IMR-90 (cell line): Measurements from ENCODE around the gene AHNAK. TPM values are rescaled to one million over a fixed set of nuclear protein-coding genes. Genes with fewer than 3 reads are reported as not detected.
A peak's percentile ranks its signal among the peaks of the same experiment; 100 is the strongest.

Experiments
- ATAC-seq: fragments of 200-7000 bp; cut with Tn5 transposase; 2 replicates; pipeline ENCODE4 v1.9.1; 2020; ENCODE audit warnings: low read depth, mild to moderate bottlenecking, moderate library complexity
- BruUV-seq: library from RNA; stranded (reverse); fragments of 400-500 nt; replicated peaks from 2 replicates; lab custom pipeline; 2021; lab: Mats Ljungman, UMichigan
- CTCF ChIA-PET: fragments of 300-600 bp; formaldehyde crosslinking; extraction: SDS; loops from one replicate; lab custom pipeline; 2021; ENCODE audit warnings: antibody characterized with exemption; lab: Yijun Ruan, JAX
- POLR2A ChIA-PET: fragments of 300-600 bp; sonication (Branson Sonifier 250); formaldehyde crosslinking; loops from one replicate; lab custom pipeline; 2022; ENCODE audit warnings: antibody characterized with exemption; ENCODE audit not compliant: unreplicated experiment; lab: Charles Lee
- DNase-seq: peaks from one replicate; pipeline ENCODE4 v3.0.0; 2013
- H2AFZ ChIP-seq: replicated peaks from 2 replicates; pipeline ENCODE3; 2013; ENCODE audit warnings: low read length, mild to moderate bottlenecking; ENCODE audit not compliant: poor library complexity
- H2AK5ac ChIP-seq: 2 replicates; pipeline ENCODE4 v1.6.1; 2013; ENCODE audit warnings: low read depth, low read length, inconsistent platforms
- H2AK9ac ChIP-seq: replicated peaks from 2 replicates; pipeline ENCODE3; 2013; ENCODE audit warnings: mild to moderate bottlenecking, low read depth, low read length, moderate library complexity; ENCODE audit not compliant: poor library complexity
- H2BK120ac ChIP-seq: 2 replicates; pipeline ENCODE4 v1.6.1; 2013; ENCODE audit warnings: low read depth, low read length, inconsistent platforms
- H2BK15ac ChIP-seq: 3 replicates; pipeline ENCODE4 v1.6.1; 2013; ENCODE audit warnings: low read depth, low read length, inconsistent platforms
- H2BK20ac ChIP-seq: 2 replicates; pipeline ENCODE4 v1.6.1; 2013; ENCODE audit warnings: low read depth, mild to moderate bottlenecking, inconsistent platforms, low read length, moderate library complexity
- H2BK5ac ChIP-seq: 2 replicates; pipeline ENCODE4 v1.6.1; 2013; ENCODE audit warnings: mild to moderate bottlenecking, low read depth, low read length, inconsistent platforms; ENCODE audit not compliant: poor library complexity, severe bottlenecking
- H3K14ac ChIP-seq: replicated peaks from 2 replicates; pipeline ENCODE4 v1.6.1; 2013; ENCODE audit warnings: low read depth, low read length, inconsistent platforms
- H3K18ac ChIP-seq: 2 replicates; pipeline ENCODE4 v1.6.1; 2013; ENCODE audit warnings: low read depth, low read length, control low read depth
- H3K23ac ChIP-seq: 2 replicates; pipeline ENCODE4 v1.6.1; 2013; ENCODE audit warnings: low read depth, low read length, inconsistent platforms
- H3K27ac ChIP-seq: 2 replicates; pipeline ENCODE4 v1.5.1; 2013; ENCODE audit warnings: mild to moderate bottlenecking, control low read depth, low read length; ENCODE audit not compliant: insufficient read depth
- H3K27me3 ChIP-seq: 2 replicates; pipeline ENCODE4 v1.6.1; 2013; ENCODE audit warnings: low read length; ENCODE audit not compliant: control insufficient read depth, insufficient read depth
- H3K36me3 ChIP-seq: 2 replicates; pipeline ENCODE4 v1.6.1; 2013; ENCODE audit warnings: low read length, mixed read lengths; ENCODE audit not compliant: control insufficient read depth, insufficient read depth
- H3K4ac ChIP-seq: 2 replicates; pipeline ENCODE4 v1.6.1; 2013; ENCODE audit warnings: low read depth, low read length, inconsistent platforms
- H3K4me1 ChIP-seq: 2 replicates; pipeline ENCODE4 v1.6.1; 2013; ENCODE audit warnings: low read length, mixed read lengths; ENCODE audit not compliant: control insufficient read depth, insufficient read depth
- H3K4me2 ChIP-seq: 2 replicates; pipeline ENCODE4 v1.6.1; 2013; ENCODE audit warnings: low read depth, mild to moderate bottlenecking, control low read depth, low read length, moderate library complexity
- H3K4me3 ChIP-seq: 2 replicates; pipeline ENCODE4 v1.5.1; 2013; ENCODE audit warnings: low read depth, mild to moderate bottlenecking, control low read depth, low read length, moderate library complexity; ENCODE audit not compliant: insufficient read depth
- H3K56ac ChIP-seq: 2 replicates; pipeline ENCODE4 v1.6.1; 2013; ENCODE audit warnings: low read length, inconsistent platforms; ENCODE audit not compliant: insufficient read depth; ENCODE audit errors: extremely low read depth
- H3K79me1 ChIP-seq, 2 experiments: 2 replicates each; pipeline ENCODE4 v1.6.1; 2013; ENCODE audit warnings: low read length in 2 of 2, inconsistent platforms in 1 of 2, low read depth in 1 of 2
- H3K9ac ChIP-seq: 2 replicates; pipeline ENCODE4 v1.6.1; 2013; ENCODE audit warnings: low read depth, low read length, control low read depth
- H3K9me1 ChIP-seq: 2 replicates; pipeline ENCODE4 v1.6.1; 2013; ENCODE audit warnings: low read length, inconsistent platforms; ENCODE audit not compliant: insufficient read depth
- H3K9me3 ChIP-seq: 2 replicates; pipeline ENCODE4 v1.6.1; 2013; ENCODE audit warnings: low read length; ENCODE audit not compliant: control insufficient read depth, insufficient read depth
- H4K20me1 ChIP-seq: 2 replicates; pipeline ENCODE4 v1.6.1; 2013; ENCODE audit warnings: low read length, inconsistent platforms; ENCODE audit not compliant: insufficient read depth
- H4K5ac ChIP-seq: 2 replicates; pipeline ENCODE4 v1.6.1; 2013; ENCODE audit warnings: mild to moderate bottlenecking, low read depth, low read length, control low read depth
- H4K8ac ChIP-seq, 2 experiments: 2 replicates each; pipeline ENCODE4 v1.6.1; 2013; ENCODE audit warnings: low read depth in 2 of 2, low read length in 2 of 2, control low read depth in 1 of 2, inconsistent platforms in 1 of 2
- H4K91ac ChIP-seq: 2 replicates; pipeline ENCODE4 v1.6.1; 2013; ENCODE audit warnings: low read depth, low read length, inconsistent platforms; ENCODE audit not compliant: insufficient read depth
- CEBPB ChIP-seq: IDR thresholded peaks from 2 replicates; pipeline ENCODE4 v1.6.1; 2012; ENCODE audit warnings: low read depth, low read length, improper control_type of control experiment
- CHD1 ChIP-seq: IDR thresholded peaks from 2 replicates; pipeline ENCODE4 v1.6.1; 2012; ENCODE audit warnings: low read depth, low read length, improper control_type of control experiment
- FOS ChIP-seq: fragments of 150-350 bp; IDR thresholded peaks from 2 replicates; pipeline ENCODE4 v1.6.1; 2016; ENCODE audit warnings: low read depth, low read length
- MAFK ChIP-seq: IDR thresholded peaks from 2 replicates; pipeline ENCODE4 v1.6.1; 2012; ENCODE audit warnings: low read depth, low read length, improper control_type of control experiment
- MAZ ChIP-seq: IDR thresholded peaks from 2 replicates; pipeline ENCODE4 v1.6.1; 2012; ENCODE audit warnings: low read depth, mild to moderate bottlenecking, low read length, improper control_type of control experiment, moderate library complexity, borderline replicate concordance
- POLR2A ChIP-seq: IDR thresholded peaks from 2 replicates; pipeline ENCODE4 v1.6.1; 2012; ENCODE audit warnings: mild to moderate bottlenecking, low read depth, low read length
- RAD21 ChIP-seq: IDR thresholded peaks from 2 replicates; pipeline ENCODE4 v1.6.1; 2012; ENCODE audit warnings: low read length, improper control_type of control experiment
- RCOR1 ChIP-seq: IDR thresholded peaks from 2 replicates; pipeline ENCODE4 v1.6.1; 2012; ENCODE audit warnings: mild to moderate bottlenecking, low read length, improper control_type of control experiment; ENCODE audit not compliant: insufficient replicate concordance
- RFX5 ChIP-seq: IDR thresholded peaks from 2 replicates; pipeline ENCODE4 v1.8.0; 2012; ENCODE audit warnings: low read depth, mild to moderate bottlenecking, low read length, moderate library complexity
- SMC3 ChIP-seq: fragments of 150-350 bp; IDR thresholded peaks from 2 replicates; pipeline ENCODE4 v1.6.1; 2016; ENCODE audit warnings: low read depth, mild to moderate bottlenecking, antibody characterized with exemption, low read length, moderate library complexity
- WGBS, 2 experiments: methylation state at CpG; one replicate each; pipeline versions ENCODE4 v1.1.5 to v1.1.7; 2013; ENCODE audit warnings: missing lambda C conversion rate in 2 of 2; ENCODE audit not compliant: insufficient read length in 1 of 2; ENCODE audit errors: extremely low coverage in 2 of 2; 5-methylcytosine and 5-hydroxymethylcytosine counted together
- dilution Hi-C: fragments of 300-500 bp; cut with HindIII; formaldehyde crosslinking; loops from one replicate; pipeline ENCODE4 v1.14.3; 2018; ENCODE audit warnings: low sequenced_read_pairs; ENCODE audit not compliant: unreplicated experiment
- in situ Hi-C: fragments of 300-500 bp; cut with MboI; formaldehyde crosslinking; loops from 3 replicates; pipeline ENCODE4 v1.14.3; 2019; ENCODE audit warnings: low sequenced_read_pairs, inconsistent platforms, mixed read lengths
- intact Hi-C: fragments of 100-400 bp; cut with micrococcal nuclease; formaldehyde crosslinking; loops from 2 replicates; pipeline ENCODE4 v1.10.0; 2022
- polyA plus RNA-seq, 3 experiments: library from polyadenylated mRNA; depleted of rRNA; stranded (reverse); fragments of >200 nt; gene quantifications; 2 replicates each; pipeline ENCODE4 v1.2.3, GENCODE V29; 2012; ENCODE audit warnings: low replicate concordance in 1 of 3
- total RNA-seq: library from RNA; depleted of rRNA; stranded (reverse); fragments of >200 nt; gene quantifications from 2 replicates; pipeline ENCODE4 v1.2.3, GENCODE V29; 2012
- TF ChIP-seq, protein P1 (sequence below): conservative IDR thresholded peaks from 2 replicates; pipeline ENCODE4 v1.5.1; 2012; ENCODE audit warnings: mild to moderate bottlenecking, low read depth, low read length, improper control_type of control experiment
- TF ChIP-seq, protein P2 (sequence below): fragments of 150-350 bp; IDR thresholded peaks from 2 replicates; pipeline ENCODE4 v1.6.1; 2016; ENCODE audit warnings: low read depth, mild to moderate bottlenecking, low read length, moderate library complexity, borderline replicate concordance

The AHNAK gene
- total and polyA plus RNA-seq, 2 of the 4 experiments (the other 2 are of a cell fraction), result 95.1 to 695 TPM

DNA sequence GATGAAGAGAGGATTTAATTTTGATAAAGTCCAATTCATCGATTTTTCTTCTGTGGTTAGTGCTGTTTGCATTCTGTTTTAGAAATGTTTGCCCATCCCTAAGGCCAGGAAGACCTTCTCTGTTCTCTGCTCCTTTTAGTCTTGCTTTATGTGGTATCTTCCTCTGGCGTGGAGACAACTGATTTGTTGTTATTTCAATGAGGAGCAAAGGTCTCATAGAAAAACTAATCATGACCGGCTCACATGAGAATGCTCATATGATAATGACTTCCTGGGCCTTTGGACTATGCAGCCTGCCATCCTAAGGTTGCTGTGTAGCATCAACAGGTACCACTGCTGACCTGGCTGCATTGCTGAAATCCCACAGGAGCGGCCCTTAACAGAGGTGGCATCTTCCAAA is 108.0 kb downstream of the AHNAK start:
- BruUV-seq, result no TSS peak
- H3K36me3 ChIP-seq, result no peaks in the 10 kb centered on the region
- intact Hi-C loops, result no loop called here

More for the DNA sequence above, 108.0 kb downstream of the AHNAK start:
- H3K4me1 ChIP-seq, result peaks cover 14% of the 10 kb centered on the region
- H2AK9ac ChIP-seq, result no peak overlapping the region
- H3K9me1 ChIP-seq, result peaks cover 16% of the 10 kb centered on the region
- no peak overlapping the region for H2AFZ ChIP-seq
- no peak overlapping the region for H3K4me2 ChIP-seq
- in situ Hi-C loops, result no loop called here
- ATAC-seq (no peak), DNase-seq (no peak)
- H3K79me1 ChIP-seq, result peaks cover 0 to 15% of the 10 kb centered on the region in 2 experiments; a peak in 3 of 4 replicates
- no peaks in the 10 kb centered on the region for H3K9me3 ChIP-seq
- WGBS, 2 experiments, result no CpG with 5 or more reads among the region's 4 CpGs
- dilution Hi-C loops, result no loop called here
- H2BK20ac ChIP-seq, result no peak overlapping the region
- H3K27me3 ChIP-seq, result no peaks in the 10 kb centered on the region
- no peak overlapping the region for H3K14ac ChIP-seq
- H2AK5ac ChIP-seq, result no peak overlapping the region
- H4K20me1 ChIP-seq, result no peaks in the 10 kb centered on the region
- no peak overlapping the region for H3K4ac ChIP-seq
- POLR2A ChIA-PET, result no interaction called here
- H4K91ac ChIP-seq, result no peak overlapping the region
- peak overlapping the region; percentile 21; the same call in 1 of the 3 replicates for H2BK15ac ChIP-seq
- no peak overlapping the region for H3K18ac ChIP-seq
- no peak overlapping the region for H3K27ac ChIP-seq
- peak overlapping the region; percentile 3; the same call in 1 of the 2 replicates for H2BK120ac ChIP-seq
- no peak overlapping the region for H4K8ac ChIP-seq
- H3K56ac ChIP-seq, result no peak overlapping the region
- TF ChIP-seq RCOR1 (no peak), MAFK (no peak), POLR2A (no peak), SMC3 (no peak), RFX5 (no peak), CEBPB (no peak), FOS (no peak), RAD21 (no peak), CHD1 (no peak), MAZ (no peak)
- TF ChIP-seq, protein P1, sequence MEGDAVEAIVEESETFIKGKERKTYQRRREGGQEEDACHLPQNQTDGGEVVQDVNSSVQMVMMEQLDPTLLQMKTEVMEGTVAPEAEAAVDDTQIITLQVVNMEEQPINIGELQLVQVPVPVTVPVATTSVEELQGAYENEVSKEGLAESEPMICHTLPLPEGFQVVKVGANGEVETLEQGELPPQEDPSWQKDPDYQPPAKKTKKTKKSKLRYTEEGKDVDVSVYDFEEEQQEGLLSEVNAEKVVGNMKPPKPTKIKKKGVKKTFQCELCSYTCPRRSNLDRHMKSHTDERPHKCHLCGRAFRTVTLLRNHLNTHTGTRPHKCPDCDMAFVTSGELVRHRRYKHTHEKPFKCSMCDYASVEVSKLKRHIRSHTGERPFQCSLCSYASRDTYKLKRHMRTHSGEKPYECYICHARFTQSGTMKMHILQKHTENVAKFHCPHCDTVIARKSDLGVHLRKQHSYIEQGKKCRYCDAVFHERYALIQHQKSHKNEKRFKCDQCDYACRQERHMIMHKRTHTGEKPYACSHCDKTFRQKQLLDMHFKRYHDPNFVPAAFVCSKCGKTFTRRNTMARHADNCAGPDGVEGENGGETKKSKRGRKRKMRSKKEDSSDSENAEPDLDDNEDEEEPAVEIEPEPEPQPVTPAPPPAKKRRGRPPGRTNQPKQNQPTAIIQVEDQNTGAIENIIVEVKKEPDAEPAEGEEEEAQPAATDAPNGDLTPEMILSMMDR, result no peak
- TF ChIP-seq, protein P2, sequence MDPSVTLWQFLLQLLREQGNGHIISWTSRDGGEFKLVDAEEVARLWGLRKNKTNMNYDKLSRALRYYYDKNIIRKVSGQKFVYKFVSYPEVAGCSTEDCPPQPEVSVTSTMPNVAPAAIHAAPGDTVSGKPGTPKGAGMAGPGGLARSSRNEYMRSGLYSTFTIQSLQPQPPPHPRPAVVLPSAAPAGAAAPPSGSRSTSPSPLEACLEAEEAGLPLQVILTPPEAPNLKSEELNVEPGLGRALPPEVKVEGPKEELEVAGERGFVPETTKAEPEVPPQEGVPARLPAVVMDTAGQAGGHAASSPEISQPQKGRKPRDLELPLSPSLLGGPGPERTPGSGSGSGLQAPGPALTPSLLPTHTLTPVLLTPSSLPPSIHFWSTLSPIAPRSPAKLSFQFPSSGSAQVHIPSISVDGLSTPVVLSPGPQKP, result no peak
- H3K4me3 ChIP-seq, result no peak overlapping the region
- H3K9ac ChIP-seq, result no peak overlapping the region
- CTCF ChIA-PET, result no interaction called here
- H2BK5ac ChIP-seq, result no peak overlapping the region
- H3K23ac ChIP-seq, result no peak overlapping the region
- no peak overlapping the region for H4K5ac ChIP-seq
